ENCODE data around the gene CUBN. TPM values are rescaled to one million over a fixed set of nuclear protein-coding genes. Genes with fewer than 3 reads are reported as not detected.
A peak's percentile ranks its signal among the peaks of the same experiment; 100 is the strongest.

CUBN gene
- total RNA-seq, 1 donor from 2014 or later, result 2.7 TPM

DNA sequence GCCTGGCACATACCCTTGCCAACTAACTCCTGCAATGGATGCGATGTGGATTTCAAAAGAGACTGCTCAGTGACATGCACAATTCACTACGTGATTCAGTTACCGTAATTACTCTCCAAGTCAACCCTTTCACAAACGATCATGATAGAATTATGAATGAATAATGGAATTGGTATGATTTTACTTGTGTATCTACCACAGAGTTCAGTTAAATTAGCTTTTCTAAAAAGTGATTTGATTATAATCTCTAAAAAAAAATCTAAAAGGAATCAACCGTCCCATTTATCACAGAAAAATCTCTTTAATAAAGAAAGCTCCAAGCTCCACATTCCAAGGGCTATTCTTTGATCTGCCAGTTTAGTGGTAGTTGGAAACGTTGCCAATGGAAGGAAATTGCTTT lies 282.0 kb downstream of the CUBN start:
- Mint-ChIP-seq H3K4me1 (ENCODE audit: low read depth, unreplicated experiment) (peaks cover 23% of the 10 kb centered on the region), H3K36me3 (ENCODE audit: low read depth, unreplicated experiment) (no peaks in the 10 kb centered on the region), H3K27ac (ENCODE audit: unreplicated experiment) (no peak overlapping the region), H3K4me3 (ENCODE audit: unreplicated experiment) (no peak overlapping the region), H3K27me3 (ENCODE audit: low read depth, unreplicated experiment) (no peaks in the 10 kb centered on the region), H3K9me3 (ENCODE audit: unreplicated experiment) (no peaks in the 10 kb centered on the region)
- Histone ChIP-seq H3K79me2 (ENCODE audit: insufficient read depth, low read length) (no peaks in the 10 kb centered on the region), H4K20me1 (ENCODE audit: insufficient read depth, low read length) (no peaks in the 10 kb centered on the region), H3K4me1 (ENCODE audit: insufficient read depth, low read length) (peaks cover 11% of the 10 kb centered on the region), H3K4me3 (ENCODE audit: insufficient read depth, low read depth, low read length) (no peak overlapping the region), H2AFZ (ENCODE audit: low read depth, low read length) (no peak overlapping the region), H3K4me2 (ENCODE audit: low read length) (peak overlapping the region; percentile 15), H3K9ac (ENCODE audit: low read length) (no peak overlapping the region), H3K27me3 (ENCODE audit: insufficient read depth, low read length) (no peaks in the 10 kb centered on the region), H3K27ac (ENCODE audit: low read depth, low read length) (no peak overlapping the region), H3K9me3 (ENCODE audit: insufficient read depth, low read depth, low read length) (no peaks in the 10 kb centered on the region), H3K36me3 (ENCODE audit: insufficient read depth, low read length) (no peaks in the 10 kb centered on the region)
- no peak for TF ChIP-seq EZH2 (IDR thresholded peaks at IDR 0.05; ENCODE audit: insufficient read depth, low read length)
- TF ChIP-seq, protein P1, sequence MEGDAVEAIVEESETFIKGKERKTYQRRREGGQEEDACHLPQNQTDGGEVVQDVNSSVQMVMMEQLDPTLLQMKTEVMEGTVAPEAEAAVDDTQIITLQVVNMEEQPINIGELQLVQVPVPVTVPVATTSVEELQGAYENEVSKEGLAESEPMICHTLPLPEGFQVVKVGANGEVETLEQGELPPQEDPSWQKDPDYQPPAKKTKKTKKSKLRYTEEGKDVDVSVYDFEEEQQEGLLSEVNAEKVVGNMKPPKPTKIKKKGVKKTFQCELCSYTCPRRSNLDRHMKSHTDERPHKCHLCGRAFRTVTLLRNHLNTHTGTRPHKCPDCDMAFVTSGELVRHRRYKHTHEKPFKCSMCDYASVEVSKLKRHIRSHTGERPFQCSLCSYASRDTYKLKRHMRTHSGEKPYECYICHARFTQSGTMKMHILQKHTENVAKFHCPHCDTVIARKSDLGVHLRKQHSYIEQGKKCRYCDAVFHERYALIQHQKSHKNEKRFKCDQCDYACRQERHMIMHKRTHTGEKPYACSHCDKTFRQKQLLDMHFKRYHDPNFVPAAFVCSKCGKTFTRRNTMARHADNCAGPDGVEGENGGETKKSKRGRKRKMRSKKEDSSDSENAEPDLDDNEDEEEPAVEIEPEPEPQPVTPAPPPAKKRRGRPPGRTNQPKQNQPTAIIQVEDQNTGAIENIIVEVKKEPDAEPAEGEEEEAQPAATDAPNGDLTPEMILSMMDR (IDR thresholded peaks at IDR 0.05; ENCODE audit: insufficient read depth, low read depth, low read length), result no peak
- DNase-seq (ENCODE audit: low read depth) (peak; percentile 53), FAIRE-seq (peak; percentile 13)

DNA sequence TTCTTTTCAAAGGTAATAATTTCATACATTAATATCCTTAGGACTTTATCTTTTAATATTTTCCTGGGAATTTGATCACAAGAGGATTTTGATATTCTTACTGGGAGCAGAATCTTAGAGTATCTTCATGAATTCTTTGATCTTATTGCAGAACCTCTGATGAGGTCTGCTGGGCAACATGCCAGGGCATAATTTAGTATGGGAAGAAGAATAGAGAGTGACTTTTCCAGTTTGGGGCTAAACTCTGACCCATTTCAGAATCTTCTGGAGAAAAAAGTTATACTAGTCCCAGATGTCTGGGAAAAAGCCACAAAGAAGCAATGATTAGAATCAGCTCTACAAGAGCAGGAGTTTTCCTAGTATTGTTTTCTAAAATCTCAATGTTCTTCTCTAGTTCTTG lies 284.4 kb downstream of the CUBN start:
- peak; percentile 26 for FAIRE-seq
- no peaks in the 10 kb centered on the region for H3K36me3 Mint-ChIP-seq (ENCODE audit: low read depth, unreplicated experiment)
- Histone ChIP-seq H3K27me3 (ENCODE audit: insufficient read depth, low read length) (no peaks in the 10 kb centered on the region), H3K4me3 (ENCODE audit: insufficient read depth, low read depth, low read length) (no peak overlapping the region), H3K9me3 (ENCODE audit: insufficient read depth, low read depth, low read length) (no peaks in the 10 kb centered on the region), H3K79me2 (ENCODE audit: insufficient read depth, low read length) (no peaks in the 10 kb centered on the region), H3K36me3 (ENCODE audit: insufficient read depth, low read length) (no peaks in the 10 kb centered on the region), H4K20me1 (ENCODE audit: insufficient read depth, low read length) (no peaks in the 10 kb centered on the region), H3K4me1 (ENCODE audit: insufficient read depth, low read length) (peaks cover 11% of the 10 kb centered on the region), H3K27ac (ENCODE audit: low read depth, low read length) (no peak overlapping the region), H2AFZ (ENCODE audit: low read depth, low read length) (no peak overlapping the region), H3K9ac (ENCODE audit: low read length) (no peak overlapping the region), H3K4me2 (ENCODE audit: low read length) (no peak overlapping the region)
- H3K27ac Mint-ChIP-seq (ENCODE audit: unreplicated experiment), result no peak overlapping the region
- no peak overlapping the region for H3K4me3 Mint-ChIP-seq (ENCODE audit: unreplicated experiment)
- peaks cover 23% of the 10 kb centered on the region for H3K4me1 Mint-ChIP-seq (ENCODE audit: low read depth, unreplicated experiment)
- no peak for TF ChIP-seq EZH2 (IDR thresholded peaks at IDR 0.05; ENCODE audit: insufficient read depth, low read length)
- TF ChIP-seq, protein P1 (IDR thresholded peaks at IDR 0.05; ENCODE audit: insufficient read depth, low read depth, low read length), result no peak
- H3K27me3 Mint-ChIP-seq (ENCODE audit: low read depth, unreplicated experiment), result no peaks in the 10 kb centered on the region
- DNase-seq (ENCODE audit: low read depth), result no peak
- no peaks in the 10 kb centered on the region for H3K9me3 Mint-ChIP-seq (ENCODE audit: unreplicated experiment)

- H3K4me1 ChIP-seq (ENCODE audit: insufficient read depth, low read length), result peaks cover 3% of the 10 kb centered on the region
- Mint-ChIP-seq H3K27me3 (ENCODE audit: low read depth, unreplicated experiment) (no peaks in the 10 kb centered on the region), H3K4me1 (ENCODE audit: low read depth, unreplicated experiment) (peaks cover 14% of the 10 kb centered on the region), H3K4me3 (ENCODE audit: unreplicated experiment) (no peak overlapping the region), H3K27ac (ENCODE audit: unreplicated experiment) (no peak overlapping the region), H3K36me3 (ENCODE audit: low read depth, unreplicated experiment) (peaks cover 2% of the 10 kb centered on the region), H3K9me3 (ENCODE audit: unreplicated experiment) (peaks cover 3% of the 10 kb centered on the region)
- no peak overlapping the region for H3K4me2 ChIP-seq (ENCODE audit: low read length)
- no peaks in the 10 kb centered on the region for H3K27me3 ChIP-seq (ENCODE audit: insufficient read depth, low read length)
- H2AFZ ChIP-seq (ENCODE audit: low read depth, low read length), result no peak overlapping the region
- no peaks in the 10 kb centered on the region for H3K36me3 ChIP-seq (ENCODE audit: insufficient read depth, low read length)
- no peak overlapping the region for H3K27ac ChIP-seq (ENCODE audit: low read depth, low read length)
- H3K4me3 ChIP-seq (ENCODE audit: insufficient read depth, low read depth, low read length), result no peak overlapping the region
- no peak overlapping the region for H3K9ac ChIP-seq (ENCODE audit: low read length)
- no peaks in the 10 kb centered on the region for H3K79me2 ChIP-seq (ENCODE audit: insufficient read depth, low read length)
- no peaks in the 10 kb centered on the region for H4K20me1 ChIP-seq (ENCODE audit: insufficient read depth, low read length)
- no peak for TF ChIP-seq EZH2 (IDR thresholded peaks at IDR 0.05; ENCODE audit: insufficient read depth, low read length)
- TF ChIP-seq, protein P1 (IDR thresholded peaks at IDR 0.05; ENCODE audit: insufficient read depth, low read depth, low read length), result peak; percentile 49
- H3K9me3 ChIP-seq (ENCODE audit: insufficient read depth, low read depth, low read length), result no peaks in the 10 kb centered on the region
- FAIRE-seq (peak; percentile 97), DNase-seq (ENCODE audit: low read depth) (peak; percentile 70)
Observed at GRCh38 chr10:16843252-16843870, 286.2 kb downstream of the CUBN start.

Data from astrocyte (in vitro differentiated cells and primary cell).